ENCODE data around the gene HRK.

The HRK gene

DNA sequence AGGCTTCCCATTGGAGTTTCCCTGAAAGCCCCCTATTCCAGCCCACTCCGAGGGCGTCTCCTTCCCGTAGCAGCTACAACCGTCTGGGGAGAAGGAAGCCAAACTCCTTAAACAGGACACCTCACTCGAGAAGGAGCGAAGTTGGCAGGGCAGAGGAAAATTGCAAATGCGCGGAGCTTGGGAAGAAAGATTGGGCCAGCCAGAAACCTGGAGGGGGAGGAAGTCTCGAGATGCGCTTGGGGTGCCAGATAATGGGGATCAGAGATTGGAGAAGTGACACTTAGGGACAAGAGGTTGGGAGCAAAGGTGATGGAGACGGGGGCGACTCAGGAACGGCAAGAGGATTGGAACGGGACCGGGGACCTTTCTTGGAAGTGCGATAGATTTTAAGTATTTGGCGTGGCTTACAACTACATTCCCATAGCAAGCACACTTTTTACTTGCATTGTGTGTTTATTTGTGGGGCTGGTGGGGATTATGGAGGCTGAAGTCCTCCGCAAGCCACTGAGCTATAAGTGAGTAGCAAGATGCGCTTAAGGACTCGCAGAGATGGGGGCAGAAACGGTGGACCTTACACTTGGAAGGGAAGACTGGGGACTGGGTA lies 926 bp downstream of the HRK start:
- Histone ChIP-seq H3K9ac (ENCODE audit: low read depth, low read length) (no peak overlapping the region), H3K36me3 (ENCODE audit: insufficient read depth, low read length) (no peaks in the 10 kb centered on the region), H3K4me3 (ENCODE audit: low read length) (peak overlapping the region; percentile 59), H3K27me3 (ENCODE audit: control insufficient read depth, insufficient read depth, low read length) (peaks cover 76% of the 10 kb centered on the region), H3K9me3 (replicated peaks; ENCODE audit: low read length) (no peaks in the 10 kb centered on the region), H3K4me2 (ENCODE audit: low read length) (peak overlapping the region; percentile 82), H3K4me1 (ENCODE audit: control insufficient read depth, insufficient read depth, low read length) (peaks cover 12% of the 10 kb centered on the region)

- Histone ChIP-seq H3K9me3 (replicated peaks; ENCODE audit: low read length) (no peaks in the 10 kb centered on the region), H3K4me3 (ENCODE audit: low read length) (peak overlapping the region; percentile 66), H3K4me2 (ENCODE audit: low read length) (peak overlapping the region; percentile 82), H3K27me3 (ENCODE audit: control insufficient read depth, insufficient read depth, low read length) (peaks cover 81% of the 10 kb centered on the region), H3K4me1 (ENCODE audit: control insufficient read depth, insufficient read depth, low read length) (peaks cover 12% of the 10 kb centered on the region), H3K9ac (ENCODE audit: low read depth, low read length) (no peak overlapping the region), H3K36me3 (ENCODE audit: insufficient read depth, low read length) (no peaks in the 10 kb centered on the region)
Measured at GRCh38 chr12:116879509-116880212, 1.6 kb downstream of the HRK start.

DNA sequence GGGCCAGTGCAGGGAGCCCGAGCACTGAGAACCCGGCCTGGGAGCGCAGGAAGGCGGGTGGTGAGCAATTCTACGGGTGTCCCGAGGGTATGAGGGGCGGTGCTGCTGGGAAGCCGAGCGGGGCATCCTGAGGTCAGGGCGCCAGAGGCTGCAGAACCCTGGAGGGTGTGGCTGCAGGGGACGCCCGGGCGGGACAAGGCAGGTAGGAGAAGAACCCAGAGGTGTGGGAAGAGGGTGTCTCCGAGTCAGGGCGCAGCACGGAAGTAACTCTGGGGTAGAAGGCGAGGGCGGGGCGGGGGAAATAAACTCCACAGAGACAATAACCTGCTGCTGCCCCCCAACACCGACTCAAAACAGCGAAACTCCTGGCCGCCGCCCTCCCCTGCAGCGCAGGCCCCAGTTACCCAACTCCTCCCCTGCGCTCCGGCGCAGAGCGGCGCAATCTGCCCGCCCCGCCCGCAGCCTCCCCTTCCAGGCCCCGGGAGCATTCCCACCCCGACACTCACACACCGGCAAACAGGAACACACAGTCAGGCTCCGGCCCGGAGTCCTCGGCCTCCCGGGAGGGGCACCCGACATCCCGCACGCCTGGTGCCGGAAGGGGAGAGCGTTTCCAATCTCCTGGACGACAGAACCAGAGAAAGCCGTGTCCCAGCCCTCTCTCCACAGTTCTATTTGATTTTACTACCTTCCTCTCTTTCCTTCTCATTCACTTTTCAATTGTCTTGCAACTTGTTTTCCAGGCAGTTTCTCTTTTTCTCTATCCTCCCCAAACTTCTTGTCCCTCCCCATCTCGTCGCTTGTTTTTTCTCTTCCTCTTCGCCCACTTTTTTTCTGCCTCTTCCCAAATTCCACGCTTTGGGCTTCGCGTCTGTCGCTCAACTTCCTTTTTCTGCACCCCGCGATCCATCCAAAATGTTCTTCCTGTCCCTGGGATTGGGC lies 2.4 kb downstream of the HRK start:
- peak overlapping the region; percentile 66 for H3K4me3 ChIP-seq (ENCODE audit: low read length)
- peak overlapping the region; percentile 82 for H3K4me2 ChIP-seq (ENCODE audit: low read length)
- no peaks in the 10 kb centered on the region for H3K36me3 ChIP-seq (ENCODE audit: insufficient read depth, low read length)
- H3K9me3 ChIP-seq (replicated peaks; ENCODE audit: low read length) = no peaks in the 10 kb centered on the region
- no peak overlapping the region for H3K9ac ChIP-seq (ENCODE audit: low read depth, low read length)
- peaks cover 83% of the 10 kb centered on the region for H3K27me3 ChIP-seq (ENCODE audit: control insufficient read depth, insufficient read depth, low read length)
- peaks cover 12% of the 10 kb centered on the region for H3K4me1 ChIP-seq (ENCODE audit: control insufficient read depth, insufficient read depth, low read length)

GRCh38 chr12:116876151-116876869 lies 4.9 kb downstream of the HRK start:
- no peak overlapping the region for H3K4me3 ChIP-seq (ENCODE audit: low read length)
- H3K4me2 ChIP-seq (ENCODE audit: low read length) = no peak overlapping the region
- peaks cover 63% of the 10 kb centered on the region for H3K27me3 ChIP-seq (ENCODE audit: control insufficient read depth, insufficient read depth, low read length)
- H3K4me1 ChIP-seq (ENCODE audit: control insufficient read depth, insufficient read depth, low read length) = peaks cover 12% of the 10 kb centered on the region
- no peak overlapping the region for H3K9ac ChIP-seq (ENCODE audit: low read depth, low read length)
- H3K9me3 ChIP-seq (replicated peaks; ENCODE audit: low read length) = no peaks in the 10 kb centered on the region
- H3K36me3 ChIP-seq (ENCODE audit: insufficient read depth, low read length) = no peaks in the 10 kb centered on the region

DNA sequence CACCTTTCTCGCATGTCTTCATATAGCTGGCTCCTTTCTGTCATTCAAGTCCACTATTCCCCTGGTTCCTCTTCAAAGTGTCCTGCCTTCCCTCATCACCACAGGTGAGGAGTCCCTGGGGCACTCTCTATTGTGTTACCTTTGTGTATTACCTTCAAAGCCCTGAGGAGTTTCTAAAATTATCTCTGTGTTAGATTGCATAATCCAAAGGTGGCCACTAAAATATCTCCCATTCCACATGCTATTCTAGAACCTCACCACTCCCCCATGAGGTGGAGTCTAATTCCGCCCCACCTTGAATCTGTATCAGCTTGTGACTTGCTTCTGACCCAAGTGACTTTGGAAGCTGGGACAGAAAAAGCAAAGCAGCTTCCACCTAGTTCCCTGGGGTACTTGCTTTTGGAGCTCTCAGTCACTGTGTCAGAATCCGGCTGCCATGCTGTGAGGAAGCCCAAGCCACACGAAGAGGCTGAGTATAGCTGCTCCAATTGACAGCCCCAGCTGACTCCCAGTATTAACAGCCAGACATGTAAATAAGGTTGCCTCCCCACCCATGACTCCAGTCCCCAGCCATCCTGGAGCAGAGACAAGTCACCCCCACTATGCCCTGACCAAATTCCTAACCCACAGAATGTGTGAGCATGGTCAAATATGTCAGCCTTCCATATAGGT lies 6.8 kb downstream of the HRK start:
- Histone ChIP-seq H3K36me3 (ENCODE audit: insufficient read depth, low read length) (no peaks in the 10 kb centered on the region), H3K4me3 (ENCODE audit: low read length) (no peak overlapping the region), H3K9ac (ENCODE audit: low read depth, low read length) (no peak overlapping the region), H3K27me3 (ENCODE audit: control insufficient read depth, insufficient read depth, low read length) (peaks cover 54% of the 10 kb centered on the region), H3K4me2 (ENCODE audit: low read length) (no peak overlapping the region), H3K4me1 (ENCODE audit: control insufficient read depth, insufficient read depth, low read length) (peaks cover 6% of the 10 kb centered on the region), H3K9me3 (replicated peaks; ENCODE audit: low read length) (no peaks in the 10 kb centered on the region)

DNA sequence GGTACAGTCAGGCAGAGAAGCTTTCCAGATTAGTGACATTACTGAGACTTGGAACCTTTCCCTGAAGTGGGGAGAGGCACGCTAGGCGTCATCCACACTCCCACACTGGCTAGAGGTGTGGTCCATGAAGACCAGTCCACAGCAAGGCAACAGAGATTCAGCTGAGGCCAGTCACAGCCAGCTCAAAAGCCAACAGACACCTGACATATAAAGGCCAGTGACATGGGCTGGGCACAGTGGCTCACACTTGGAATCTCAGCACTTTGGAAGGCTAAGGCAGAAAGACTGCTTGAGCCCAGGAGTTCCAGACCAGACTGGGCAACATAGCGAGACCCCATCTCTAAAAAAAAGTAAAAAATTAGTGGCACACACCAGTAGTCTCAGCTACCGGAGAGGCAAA lies 10.9 kb downstream of the HRK start:
- Histone ChIP-seq H3K36me3 (ENCODE audit: insufficient read depth, low read length) (no peaks in the 10 kb centered on the region), H3K27me3 (ENCODE audit: control insufficient read depth, insufficient read depth, low read length) (peaks cover 22% of the 10 kb centered on the region), H3K4me2 (ENCODE audit: low read length) (no peak overlapping the region), H3K4me3 (ENCODE audit: low read length) (no peak overlapping the region), H3K9ac (ENCODE audit: low read depth, low read length) (no peak overlapping the region), H3K9me3 (replicated peaks; ENCODE audit: low read length) (no peaks in the 10 kb centered on the region), H3K4me1 (ENCODE audit: control insufficient read depth, insufficient read depth, low read length) (no peaks in the 10 kb centered on the region)

GRCh38 chr12:116867523-116867922 lies 13.7 kb downstream of the HRK start:
- peaks cover 17% of the 10 kb centered on the region for H3K4me1 ChIP-seq (ENCODE audit: control insufficient read depth, insufficient read depth, low read length)
- no peaks in the 10 kb centered on the region for H3K36me3 ChIP-seq (ENCODE audit: insufficient read depth, low read length)
- H3K9me3 ChIP-seq (replicated peaks; ENCODE audit: low read length) = no peaks in the 10 kb centered on the region
- H3K4me2 ChIP-seq (ENCODE audit: low read length) = no peak overlapping the region
- no peak overlapping the region for H3K9ac ChIP-seq (ENCODE audit: low read depth, low read length)
- H3K4me3 ChIP-seq (ENCODE audit: low read length) = no peak overlapping the region
- H3K27me3 ChIP-seq (ENCODE audit: control insufficient read depth, insufficient read depth, low read length) = peaks cover 5% of the 10 kb centered on the region

DNA sequence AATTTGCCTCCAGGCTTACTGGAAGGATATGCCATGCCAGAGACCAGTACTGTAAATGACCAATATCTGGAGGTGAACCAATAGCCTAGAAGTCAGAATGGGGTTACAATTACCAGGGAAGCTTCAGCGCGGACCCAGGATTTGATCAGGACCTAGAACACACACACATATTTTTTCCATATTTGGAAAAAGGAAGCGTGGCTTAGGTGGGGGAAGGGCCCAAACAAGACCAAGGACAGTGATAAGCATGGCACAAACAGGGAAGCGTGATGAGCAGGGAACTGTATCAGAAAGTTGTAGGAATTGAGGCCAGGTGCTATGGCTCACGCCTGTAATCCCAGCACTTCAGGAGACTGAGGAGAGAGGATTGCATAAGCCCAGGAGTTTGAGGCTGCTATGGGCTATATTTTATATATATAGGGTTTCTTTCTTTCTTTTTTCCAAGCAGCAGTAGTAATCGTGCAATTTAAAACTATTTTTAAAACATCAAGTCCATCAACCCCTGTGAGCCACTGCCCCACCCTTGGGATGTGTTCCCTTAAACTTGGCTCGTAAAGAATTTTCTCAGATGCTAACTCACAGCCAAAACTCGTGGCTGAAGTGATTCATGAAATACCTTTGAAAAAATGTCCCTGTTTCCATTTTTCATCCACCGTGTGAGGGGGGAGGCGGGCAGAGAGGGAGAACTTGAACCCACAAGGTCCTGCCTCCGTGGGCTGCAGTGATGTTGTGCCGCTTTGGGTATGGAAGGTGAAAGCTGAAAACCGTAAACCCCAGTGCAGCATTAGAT lies 16.7 kb downstream of the HRK start:
- no peaks in the 10 kb centered on the region for H3K27me3 ChIP-seq (ENCODE audit: control insufficient read depth, insufficient read depth, low read length)
- H3K9me3 ChIP-seq (replicated peaks; ENCODE audit: low read length) = no peaks in the 10 kb centered on the region
- no peaks in the 10 kb centered on the region for H3K36me3 ChIP-seq (ENCODE audit: insufficient read depth, low read length)
- H3K9ac ChIP-seq (ENCODE audit: low read depth, low read length) = peak overlapping the region; percentile 72
- peak overlapping the region; percentile 68 for H3K4me2 ChIP-seq (ENCODE audit: low read length)
- no peak overlapping the region for H3K4me3 ChIP-seq (ENCODE audit: low read length)
- peaks cover 35% of the 10 kb centered on the region for H3K4me1 ChIP-seq (ENCODE audit: control insufficient read depth, insufficient read depth, low read length)

GRCh38 chr12:116863275-116863767 lies 17.9 kb downstream of the HRK start:
- H3K9ac ChIP-seq (ENCODE audit: low read depth, low read length) = no peak overlapping the region
- peaks cover 35% of the 10 kb centered on the region for H3K4me1 ChIP-seq (ENCODE audit: control insufficient read depth, insufficient read depth, low read length)
- no peaks in the 10 kb centered on the region for H3K9me3 ChIP-seq (replicated peaks; ENCODE audit: low read length)
- peaks cover 10% of the 10 kb centered on the region for H3K27me3 ChIP-seq (ENCODE audit: control insufficient read depth, insufficient read depth, low read length)
- H3K4me2 ChIP-seq (ENCODE audit: low read length) = no peak overlapping the region
- no peaks in the 10 kb centered on the region for H3K36me3 ChIP-seq (ENCODE audit: insufficient read depth, low read length)
- H3K4me3 ChIP-seq (ENCODE audit: low read length) = no peak overlapping the region

DNA sequence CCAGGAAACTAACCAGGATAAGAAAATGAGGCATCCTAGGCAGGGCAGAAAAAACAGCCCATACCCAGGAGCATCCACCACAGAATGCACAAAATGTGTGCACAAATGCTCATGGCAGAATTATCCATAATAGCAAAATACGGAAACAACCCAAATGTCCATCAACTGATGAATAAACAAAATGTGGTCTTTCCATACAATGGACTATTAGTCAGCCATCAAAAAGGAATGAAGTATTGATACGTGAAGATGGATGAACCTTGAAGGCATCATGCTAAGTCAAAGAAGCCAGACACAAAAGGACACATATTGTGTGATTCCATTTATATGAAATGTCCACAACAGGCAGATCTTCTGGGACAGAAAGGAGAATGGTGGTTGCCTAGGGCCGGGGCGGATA lies 19.1 kb downstream of the HRK start:
- H3K4me3 ChIP-seq (ENCODE audit: low read length) = no peak overlapping the region
- H3K9me3 ChIP-seq (replicated peaks; ENCODE audit: low read length) = no peaks in the 10 kb centered on the region
- peaks cover 10% of the 10 kb centered on the region for H3K27me3 ChIP-seq (ENCODE audit: control insufficient read depth, insufficient read depth, low read length)
- H3K4me1 ChIP-seq (ENCODE audit: control insufficient read depth, insufficient read depth, low read length) = peaks cover 35% of the 10 kb centered on the region
- no peak overlapping the region for H3K4me2 ChIP-seq (ENCODE audit: low read length)
- H3K9ac ChIP-seq (ENCODE audit: low read depth, low read length) = no peak overlapping the region
- no peaks in the 10 kb centered on the region for H3K36me3 ChIP-seq (ENCODE audit: insufficient read depth, low read length)

All from skeletal muscle satellite cell (primary cell).